Mammary epithelial cell (primary cell): ENCODE results near the gene HMGN1.

Experiments
- CTCF ChIP-seq, 2 donors: IDR thresholded peaks in 1 of 2; conservative IDR thresholded peaks in 1 of 2; 2 replicates each; pipeline ENCODE4 v1.5.1; 2011 to 2012; ENCODE audit warnings: inconsistent platforms in 2 of 2, low read length in 2 of 2, mild to moderate bottlenecking in 2 of 2, control low read depth in 1 of 2, low read depth in 1 of 2; ENCODE audit not compliant: insufficient read depth in 1 of 2; ENCODE audit errors: extremely low read depth in 1 of 2
- EZH2 ChIP-seq: IDR thresholded peaks from 2 replicates; pipeline ENCODE4 v1.6.1; 2012; ENCODE audit warnings: low read length, inconsistent platforms, borderline replicate concordance

DNA sequence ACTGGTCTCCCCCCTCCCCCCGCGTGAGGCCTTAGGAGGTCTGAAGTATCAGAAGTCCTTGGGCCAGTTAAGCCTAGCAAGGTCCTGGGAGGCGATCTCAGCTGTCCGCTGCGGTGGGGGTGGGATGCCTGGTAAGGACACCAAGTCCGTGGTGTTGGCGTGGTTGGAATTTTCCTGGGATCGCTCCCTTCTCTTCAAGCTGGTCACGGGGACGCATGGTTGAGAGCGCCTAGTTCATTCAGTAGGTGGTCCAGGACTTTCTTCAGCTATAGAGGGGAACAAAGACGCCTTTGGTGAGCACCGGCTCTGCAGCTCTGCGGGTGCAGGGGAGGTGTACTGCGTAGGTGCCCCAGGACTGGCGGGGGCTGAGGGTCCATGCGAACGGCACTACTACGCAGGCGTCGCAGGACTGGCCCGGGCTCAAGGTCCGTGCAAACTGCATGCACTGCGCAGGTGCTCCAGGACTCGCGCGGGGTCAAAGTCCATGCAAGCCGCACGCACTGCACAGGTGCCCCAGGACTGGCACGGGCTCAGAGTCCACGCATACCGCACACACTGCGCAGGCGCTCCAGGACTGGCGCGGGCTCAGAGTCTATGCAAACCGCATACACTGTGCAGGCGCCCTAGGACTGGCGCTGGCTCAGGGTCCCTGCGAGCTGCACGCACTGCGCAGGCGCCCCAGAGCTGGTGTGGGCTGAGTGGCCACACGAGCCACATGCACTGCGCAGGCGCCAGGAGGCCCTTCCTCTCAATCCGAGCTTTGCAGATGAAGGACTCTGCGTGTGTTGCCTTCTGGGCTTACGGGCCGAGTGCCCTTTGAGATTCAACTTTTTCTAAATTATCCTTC lies 36.6 kb upstream of the HMGN1 start:
- TF ChIP-seq CTCF (conservative IDR thresholded peaks at IDR 0.05 in 1 of 2, IDR thresholded peaks at IDR 0.05 in 1 of 2; ENCODE audit: extremely low read depth in 1 of 2, insufficient read depth in 1 of 2, low read depth in 1 of 2, low read length in 2 of 2) = no peak
- no peak for TF ChIP-seq EZH2
